NT2/D1 (cell line): ENCODE results near the gene MPRIP.

Source experiments
- SUZ12 ChIP-seq: IDR thresholded peaks from 2 replicates; pipeline ENCODE4 v1.6.1; 2011; ENCODE audit not compliant: insufficient read length, insufficient read depth; ENCODE audit errors: extremely low read depth
- YY1 ChIP-seq: IDR thresholded peaks from 2 replicates; pipeline ENCODE4 v1.6.1; 2011; ENCODE audit not compliant: insufficient read length, insufficient read depth

DNA sequence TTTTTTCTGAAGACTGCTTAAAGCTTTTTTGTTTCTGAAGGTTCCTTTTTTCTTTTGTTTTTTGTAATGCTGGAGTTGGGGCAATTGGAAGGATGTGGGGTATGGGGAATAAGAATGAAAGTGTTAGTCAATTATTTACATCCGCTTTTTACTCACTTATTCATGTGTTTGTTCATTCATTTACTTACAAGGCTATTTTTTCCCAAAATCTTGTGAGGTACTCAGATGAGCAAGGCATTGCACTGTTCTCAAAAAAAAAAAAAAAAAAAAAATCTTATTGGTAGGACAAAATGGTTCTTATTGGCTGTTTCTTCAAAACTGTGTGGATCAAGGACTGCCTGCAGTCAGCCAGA, 108.2 kb downstream of the MPRIP start:
- TF ChIP-seq YY1 (no peak), SUZ12 (no peak)
